Measurements from ENCODE around the gene POP5. TPM values are rescaled to one million over a fixed set of nuclear protein-coding genes. Genes with fewer than 3 reads are reported as not detected.
"Not testable (repeated sequence)": the region's sequence is repeated elsewhere in the genome, so short reads cannot be mapped to it uniquely, and the experiment has no call there.

The POP5 gene
- total and polyA plus RNA-seq, 12 donors = 31.4 to 158 (median 68.9) TPM

- Histone ChIP-seq H3K36me3 (replicated peaks in 1 of 2) (no peaks in the 10 kb centered on the region), H3K27me3 (no peaks in the 10 kb centered on the region), H3K27ac (no peak overlapping the region), H3K4me3 (no peak overlapping the region), H3K9me3 (replicated peaks in 1 of 3) (no peaks in the 10 kb centered on the region), H3K4me1 (replicated peaks in 1 of 2) (no peaks in the 10 kb centered on the region)
- 18 to 25% (median 21%) methylated on average over 4 of the region's 4 CpGs for WGBS, 4 donors
- peak in 6 of 7 donors; percentile 57 to 70 (median 67) for DNase-seq
- intact Hi-C loops (cut with DNase I) = no loop called here
- TF ChIP-seq POLR2A (IDR thresholded peaks at IDR 0.05) = no peak
- peak; percentile 25 to 48 (median 38) for TF ChIP-seq CTCF (IDR thresholded peaks at IDR 0.05)
Observed at GRCh38 chr12:120628919-120629318, 47.7 kb upstream of the POP5 start.

- Histone ChIP-seq H3K9me3 (replicated peaks in 1 of 3) (no peaks in the 10 kb centered on the region), H3K4me3 (no peak overlapping the region), H3K36me3 (replicated peaks in 1 of 2) (no peaks in the 10 kb centered on the region), H3K27me3 (no peaks in the 10 kb centered on the region), H3K27ac (no peak overlapping the region), H3K4me1 (replicated peaks in 1 of 2) (no peaks in the 10 kb centered on the region)
- DNase-seq = peak in 3 of 7 donors; percentile 28 to 40 (median 37)
- WGBS, 4 donors = 76 to 86% (median 82%) methylated on average over 16 to 26 of the region's 26 CpGs
- intact Hi-C loops (cut with DNase I) = no loop called here
- TF ChIP-seq POLR2A (IDR thresholded peaks at IDR 0.05) = no peak
- no peak for TF ChIP-seq CTCF (IDR thresholded peaks at IDR 0.05)
Observed at GRCh38 chr12:120625557-120626419, 44.6 kb upstream of the POP5 start.

- Histone ChIP-seq H3K27me3 (no peaks in the 10 kb centered on the region), H3K36me3 (replicated peaks in 1 of 2) (no peaks in the 10 kb centered on the region), H3K9me3 (replicated peaks in 1 of 3) (no peaks in the 10 kb centered on the region), H3K27ac (no peak overlapping the region), H3K4me3 (no peak overlapping the region), H3K4me1 (replicated peaks in 1 of 2) (no peaks in the 10 kb centered on the region)
- WGBS, 4 donors = 71 to 79% (median 77%) methylated on average over 2 of the region's 2 CpGs; no CpG with 5 or more reads in 1 of the 4 donors
- intact Hi-C loops (cut with DNase I) = no loop called here
- no peak for DNase-seq
- no peak for TF ChIP-seq CTCF (IDR thresholded peaks at IDR 0.05)
- no peak for TF ChIP-seq POLR2A (IDR thresholded peaks at IDR 0.05)
Observed at GRCh38 chr12:120620624-120621023, 39.4 kb upstream of the POP5 start.

GRCh38 chr12:120618954-120619615 is 37.9 kb upstream of the POP5 start:
- WGBS, 4 donors = 32 to 38% (median 34%) methylated on average over 8 of the region's 8 CpGs

DNA sequence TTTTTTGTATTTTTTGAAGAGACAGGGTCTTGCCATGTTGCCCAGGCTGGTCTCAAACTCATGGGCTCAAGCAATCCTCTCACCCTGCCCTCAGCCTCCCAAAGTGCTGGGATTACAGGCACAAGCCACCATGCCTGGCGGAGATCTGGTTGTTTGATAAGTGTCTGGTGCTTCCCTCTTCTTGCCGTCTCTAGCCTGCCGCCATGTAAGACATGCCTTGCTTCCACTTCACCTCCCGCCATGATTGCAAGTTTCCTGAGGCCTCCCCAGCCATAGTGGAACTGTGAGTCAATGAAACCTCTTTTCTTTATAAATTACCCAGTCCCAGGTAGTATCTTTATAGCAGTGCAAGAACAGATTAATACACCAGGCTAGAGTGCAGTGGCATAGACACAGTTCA is 36.6 kb upstream of the POP5 start:
- 91 to 98% (median 97%) methylated on average over 4 of the region's 4 CpGs for WGBS, 4 donors
- DNase-seq; H3K4me3 ChIP-seq; H3K27me3 ChIP-seq; H3K36me3 ChIP-seq (replicated peaks in 1 of 2); H3K9me3 ChIP-seq (replicated peaks in 1 of 3); H3K27ac ChIP-seq; intact Hi-C loops (cut with DNase I); H3K4me1 ChIP-seq (replicated peaks in 1 of 2): not testable (repeated sequence)

More at GRCh38 chr12:120618954-120619615, 37.9 kb upstream of the POP5 start:
- H3K36me3 ChIP-seq (replicated peaks in 1 of 2) = no peaks in the 10 kb centered on the region
- DNase-seq = no peak
- no peak for TF ChIP-seq POLR2A (IDR thresholded peaks at IDR 0.05)
- no peak for TF ChIP-seq CTCF (IDR thresholded peaks at IDR 0.05)
- H3K4me1 ChIP-seq (replicated peaks in 1 of 2) = no peaks in the 10 kb centered on the region
- no peak overlapping the region for H3K27ac ChIP-seq
- H3K27me3 ChIP-seq = no peaks in the 10 kb centered on the region
- no peaks in the 10 kb centered on the region for H3K9me3 ChIP-seq (replicated peaks in 1 of 3)
- no peak overlapping the region for H3K4me3 ChIP-seq
- intact Hi-C loops (cut with DNase I) = no loop called here

DNA sequence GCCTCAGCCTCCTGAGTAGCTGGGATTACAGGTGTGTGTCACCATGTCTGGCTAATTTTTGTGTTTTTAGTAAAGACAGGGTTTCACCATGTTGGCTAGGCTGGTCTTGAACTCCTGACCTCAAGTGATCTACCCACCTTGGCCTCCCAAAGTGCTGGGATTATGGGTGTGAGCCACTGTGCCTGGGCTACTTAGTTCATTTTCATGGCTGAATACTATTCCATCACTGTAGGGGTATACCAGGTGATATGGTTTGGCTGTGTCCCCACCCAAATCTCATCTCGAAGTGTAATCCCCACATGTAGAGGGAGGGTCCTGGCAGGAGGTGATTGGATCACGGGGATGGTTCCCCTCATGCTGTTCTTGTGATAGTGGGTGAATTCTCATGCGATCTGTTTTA is 36.0 kb upstream of the POP5 start:
- H3K27me3 ChIP-seq; intact Hi-C loops (cut with DNase I); H3K36me3 ChIP-seq (replicated peaks in 1 of 2); H3K4me1 ChIP-seq (replicated peaks in 1 of 2); H3K27ac ChIP-seq; H3K4me3 ChIP-seq; H3K9me3 ChIP-seq (replicated peaks in 1 of 3); DNase-seq: not testable (repeated sequence)
- WGBS, 4 donors = 77 to 84% (median 81%) methylated on average over 3 of the region's 3 CpGs
